ENCODE data around the gene ANKRD39.

Gene ANKRD39

DNA sequence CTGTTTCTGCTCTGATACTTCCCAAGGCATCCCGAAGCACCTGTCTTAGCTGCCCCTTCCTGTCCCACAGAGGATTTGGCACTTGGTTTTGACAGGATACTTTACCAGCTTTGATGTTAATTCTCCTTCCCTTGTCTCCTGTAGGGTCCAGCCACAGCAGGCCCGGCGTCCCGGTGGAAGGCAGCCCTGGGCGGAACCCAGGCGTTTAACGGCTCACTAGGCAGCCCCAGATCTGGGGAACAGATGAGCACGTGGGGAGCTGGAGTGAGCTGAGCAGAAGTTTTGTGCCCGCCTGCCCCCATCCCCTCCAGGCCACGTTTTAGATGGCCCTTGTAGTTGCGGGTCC, 25.4 kb downstream of the ANKRD39 start:
- no peak for TF ChIP-seq FOXP2 (optimal IDR thresholded peaks at IDR 0.05; ENCODE audit: borderline replicate concordance, extremely low read depth, extremely low read length, insufficient read depth)
- no peak for TF ChIP-seq TAF1 (IDR thresholded peaks at IDR 0.05; ENCODE audit: borderline replicate concordance, insufficient read depth, low read length)
- TF ChIP-seq, protein P1, sequence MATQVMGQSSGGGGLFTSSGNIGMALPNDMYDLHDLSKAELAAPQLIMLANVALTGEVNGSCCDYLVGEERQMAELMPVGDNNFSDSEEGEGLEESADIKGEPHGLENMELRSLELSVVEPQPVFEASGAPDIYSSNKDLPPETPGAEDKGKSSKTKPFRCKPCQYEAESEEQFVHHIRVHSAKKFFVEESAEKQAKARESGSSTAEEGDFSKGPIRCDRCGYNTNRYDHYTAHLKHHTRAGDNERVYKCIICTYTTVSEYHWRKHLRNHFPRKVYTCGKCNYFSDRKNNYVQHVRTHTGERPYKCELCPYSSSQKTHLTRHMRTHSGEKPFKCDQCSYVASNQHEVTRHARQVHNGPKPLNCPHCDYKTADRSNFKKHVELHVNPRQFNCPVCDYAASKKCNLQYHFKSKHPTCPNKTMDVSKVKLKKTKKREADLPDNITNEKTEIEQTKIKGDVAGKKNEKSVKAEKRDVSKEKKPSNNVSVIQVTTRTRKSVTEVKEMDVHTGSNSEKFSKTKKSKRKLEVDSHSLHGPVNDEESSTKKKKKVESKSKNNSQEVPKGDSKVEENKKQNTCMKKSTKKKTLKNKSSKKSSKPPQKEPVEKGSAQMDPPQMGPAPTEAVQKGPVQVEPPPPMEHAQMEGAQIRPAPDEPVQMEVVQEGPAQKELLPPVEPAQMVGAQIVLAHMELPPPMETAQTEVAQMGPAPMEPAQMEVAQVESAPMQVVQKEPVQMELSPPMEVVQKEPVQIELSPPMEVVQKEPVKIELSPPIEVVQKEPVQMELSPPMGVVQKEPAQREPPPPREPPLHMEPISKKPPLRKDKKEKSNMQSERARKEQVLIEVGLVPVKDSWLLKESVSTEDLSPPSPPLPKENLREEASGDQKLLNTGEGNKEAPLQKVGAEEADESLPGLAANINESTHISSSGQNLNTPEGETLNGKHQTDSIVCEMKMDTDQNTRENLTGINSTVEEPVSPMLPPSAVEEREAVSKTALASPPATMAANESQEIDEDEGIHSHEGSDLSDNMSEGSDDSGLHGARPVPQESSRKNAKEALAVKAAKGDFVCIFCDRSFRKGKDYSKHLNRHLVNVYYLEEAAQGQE (IDR thresholded peaks at IDR 0.05; ENCODE audit: insufficient read depth in 1 of 2, low read depth in 2 of 2, low read length in 2 of 2): no peak
- no peak for TF ChIP-seq POLR2AphosphoS5 (IDR thresholded peaks at IDR 0.05; ENCODE audit: low read depth, low read length)
- no peak for TF ChIP-seq SIN3A (IDR thresholded peaks at IDR 0.05; ENCODE audit: borderline replicate concordance, insufficient read depth, low read length)

DNA sequence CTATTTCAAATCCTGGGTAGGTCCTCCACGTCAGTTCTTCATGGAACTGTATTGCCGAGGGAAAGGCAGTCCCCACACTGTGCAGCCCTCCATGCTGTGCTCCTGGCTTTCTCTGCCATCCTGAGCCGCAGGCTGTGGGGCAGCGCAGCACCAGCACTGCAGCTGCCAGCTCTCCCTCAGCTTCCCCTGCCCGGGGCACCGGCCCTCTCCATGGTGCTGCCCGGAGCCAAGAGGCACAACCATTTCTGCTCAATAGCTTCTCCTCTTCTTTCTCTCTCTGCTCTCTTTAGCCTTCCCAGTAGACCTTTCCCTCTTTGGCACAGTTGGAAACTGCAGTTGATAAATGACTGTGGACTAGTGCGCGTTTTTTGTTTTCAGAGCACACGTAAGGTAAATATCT, 26.1 kb downstream of the ANKRD39 start:
- TF ChIP-seq, protein P1 (IDR thresholded peaks at IDR 0.05; ENCODE audit: insufficient read depth in 1 of 2, low read depth in 2 of 2, low read length in 2 of 2): peak; percentile 69 to 87
- no peak for TF ChIP-seq FOXP2 (optimal IDR thresholded peaks at IDR 0.05; ENCODE audit: borderline replicate concordance, extremely low read depth, extremely low read length, insufficient read depth)
- TF ChIP-seq SIN3A (IDR thresholded peaks at IDR 0.05; ENCODE audit: borderline replicate concordance, insufficient read depth, low read length): no peak
- no peak for TF ChIP-seq TAF1 (IDR thresholded peaks at IDR 0.05; ENCODE audit: borderline replicate concordance, insufficient read depth, low read length)
- no peak for TF ChIP-seq POLR2AphosphoS5 (IDR thresholded peaks at IDR 0.05; ENCODE audit: low read depth, low read length)

DNA sequence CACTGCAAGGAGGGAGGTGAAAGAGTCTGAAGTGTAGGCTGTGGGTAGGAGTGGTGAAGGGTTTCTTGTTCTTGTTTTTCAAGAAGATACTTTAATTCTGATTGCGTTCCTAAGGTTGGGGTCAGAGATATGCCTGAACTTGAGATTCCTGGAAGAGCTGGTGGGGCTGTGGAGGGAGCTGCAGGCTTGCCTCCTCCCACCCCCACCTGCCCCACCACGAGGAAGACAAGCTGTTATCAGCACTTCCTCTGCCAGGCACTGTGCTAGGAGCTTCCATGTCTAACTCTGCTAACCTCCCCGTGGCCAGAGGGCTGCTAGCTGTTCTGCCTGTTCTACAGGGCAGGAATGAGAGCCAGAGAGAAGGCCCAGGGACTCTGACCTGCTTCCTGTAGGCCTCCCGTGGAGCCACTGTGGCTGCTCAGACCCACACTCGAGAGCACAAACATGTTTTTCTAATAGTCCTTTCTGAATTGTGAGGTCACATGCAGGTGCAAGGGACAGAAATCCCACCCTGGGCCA, 27.7 kb downstream of the ANKRD39 start:
- TF ChIP-seq, protein P1 (IDR thresholded peaks at IDR 0.05; ENCODE audit: insufficient read depth in 1 of 2, low read depth in 2 of 2, low read length in 2 of 2): no peak
- TF ChIP-seq FOXP2 (optimal IDR thresholded peaks at IDR 0.05; ENCODE audit: borderline replicate concordance, extremely low read depth, extremely low read length, insufficient read depth) (no peak), POLR2AphosphoS5 (IDR thresholded peaks at IDR 0.05; ENCODE audit: low read depth, low read length) (no peak), TAF1 (IDR thresholded peaks at IDR 0.05; ENCODE audit: borderline replicate concordance, insufficient read depth, low read length) (no peak), SIN3A (IDR thresholded peaks at IDR 0.05; ENCODE audit: borderline replicate concordance, insufficient read depth, low read length) (no peak)

DNA sequence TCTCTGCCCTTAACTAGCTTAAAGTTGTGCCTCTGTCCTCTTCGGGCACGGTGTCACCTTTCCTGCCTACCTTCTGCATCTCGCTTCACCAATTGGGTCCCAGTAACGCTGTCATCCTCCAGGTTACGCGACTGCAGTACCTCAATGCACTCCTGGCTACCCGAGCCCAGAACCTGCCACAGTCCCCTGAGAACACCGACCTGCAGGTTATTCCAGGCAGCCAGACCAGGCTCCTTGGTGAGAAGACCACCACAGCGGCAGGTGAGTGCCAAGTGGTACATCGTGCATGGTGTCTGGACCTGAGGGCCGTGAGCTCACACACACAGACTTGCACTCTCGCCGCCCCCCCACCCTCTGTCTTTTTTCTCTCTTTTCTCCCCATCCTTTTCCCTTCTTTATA, 28.9 kb downstream of the ANKRD39 start:
- TF ChIP-seq TAF1 (IDR thresholded peaks at IDR 0.05; ENCODE audit: borderline replicate concordance, insufficient read depth, low read length) (no peak), POLR2AphosphoS5 (IDR thresholded peaks at IDR 0.05; ENCODE audit: low read depth, low read length) (no peak)

DNA sequence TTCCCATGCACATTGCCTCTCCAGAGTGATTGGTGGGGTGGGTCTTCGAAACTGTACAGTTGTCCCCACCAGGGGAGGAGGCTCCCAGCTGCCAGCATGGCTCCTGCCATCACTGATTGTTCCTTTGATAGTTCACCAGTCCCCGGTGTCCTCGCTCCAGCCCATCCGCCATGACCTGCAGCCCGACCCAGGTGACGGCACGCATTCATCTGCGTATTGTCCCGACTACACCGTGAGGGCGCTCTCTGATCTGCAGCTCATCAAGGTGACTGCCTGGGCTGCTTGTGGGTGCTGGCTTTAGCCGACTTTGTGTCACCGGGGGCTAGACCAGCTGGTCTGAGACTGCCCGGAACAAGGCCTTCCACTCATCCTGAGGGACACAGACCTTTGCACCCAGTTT, 29.4 kb downstream of the ANKRD39 start:
- TF ChIP-seq FOXP2 (optimal IDR thresholded peaks at IDR 0.05; ENCODE audit: borderline replicate concordance, extremely low read depth, extremely low read length, insufficient read depth) (no peak), POLR2AphosphoS5 (IDR thresholded peaks at IDR 0.05; ENCODE audit: low read depth, low read length) (no peak), SIN3A (IDR thresholded peaks at IDR 0.05; ENCODE audit: borderline replicate concordance, insufficient read depth, low read length) (no peak), TAF1 (IDR thresholded peaks at IDR 0.05; ENCODE audit: borderline replicate concordance, insufficient read depth, low read length) (no peak)
- TF ChIP-seq, protein P1 (IDR thresholded peaks at IDR 0.05; ENCODE audit: insufficient read depth in 1 of 2, low read depth in 2 of 2, low read length in 2 of 2): no peak

Data from PFSK-1 (cell line).